ENCODE results near the gene FABP2.
"Not testable (repeated sequence)": the region's sequence is repeated elsewhere in the genome, so short reads cannot be mapped to it uniquely, and the experiment has no call there.

The FABP2 gene

DNA sequence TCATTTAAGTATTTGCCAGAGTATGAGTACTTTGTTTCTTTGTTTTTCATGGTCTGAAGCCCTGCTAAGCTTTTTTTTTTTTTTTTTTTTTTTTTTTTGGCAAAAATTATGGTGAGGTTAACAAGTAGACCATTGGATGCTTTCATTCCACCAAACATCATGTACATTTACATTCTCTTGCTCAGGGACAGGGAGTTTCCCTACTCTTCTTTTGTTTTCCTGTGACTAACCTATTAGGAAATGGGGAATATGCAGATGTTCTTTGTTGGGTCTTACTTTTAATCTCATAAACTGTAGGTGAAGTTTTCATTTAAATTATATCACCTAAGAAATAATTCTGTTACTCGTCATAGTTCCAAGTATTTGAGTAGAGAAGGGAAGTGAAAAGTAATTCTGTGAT is 26.2 kb upstream of the FABP2 start:
- not testable (repeated sequence) for H3K4me1 ChIP-seq (ENCODE audit: insufficient read depth, low read length); H3K4me3 ChIP-seq (ENCODE audit: low read length); H3K36me3 ChIP-seq (ENCODE audit: insufficient read depth, low read length); H3K9ac ChIP-seq (ENCODE audit: low read depth, low read length); H3K27ac ChIP-seq (ENCODE audit: low read depth, low read length); H3K9me3 ChIP-seq (ENCODE audit: insufficient read depth, low read depth, low read length); H3K27me3 ChIP-seq (ENCODE audit: insufficient read depth, low read length)
- WGBS = 86% methylated on average over 1 of the region's 1 CpG

DNA sequence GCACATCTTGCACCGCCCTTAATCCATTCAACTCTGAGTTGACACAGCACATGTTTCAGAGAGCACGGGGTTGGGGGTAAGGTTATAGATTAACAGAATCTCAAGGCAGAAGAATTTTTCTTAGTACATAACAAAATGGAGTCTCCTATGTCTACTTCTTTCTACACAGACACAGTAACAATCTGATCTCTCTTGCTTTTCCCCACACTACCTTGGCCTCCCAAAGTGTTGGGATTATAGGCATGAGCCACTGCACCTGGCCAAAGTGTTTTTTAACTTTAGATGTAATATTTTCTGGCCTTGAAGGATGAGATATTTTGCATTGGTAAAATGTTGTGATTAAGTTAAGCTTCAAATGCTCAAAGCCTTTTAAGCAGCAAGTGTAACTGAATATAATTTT is 21.4 kb upstream of the FABP2 start:
- H3K36me3 ChIP-seq (ENCODE audit: insufficient read depth, low read length) = not testable (repeated sequence)

DNA sequence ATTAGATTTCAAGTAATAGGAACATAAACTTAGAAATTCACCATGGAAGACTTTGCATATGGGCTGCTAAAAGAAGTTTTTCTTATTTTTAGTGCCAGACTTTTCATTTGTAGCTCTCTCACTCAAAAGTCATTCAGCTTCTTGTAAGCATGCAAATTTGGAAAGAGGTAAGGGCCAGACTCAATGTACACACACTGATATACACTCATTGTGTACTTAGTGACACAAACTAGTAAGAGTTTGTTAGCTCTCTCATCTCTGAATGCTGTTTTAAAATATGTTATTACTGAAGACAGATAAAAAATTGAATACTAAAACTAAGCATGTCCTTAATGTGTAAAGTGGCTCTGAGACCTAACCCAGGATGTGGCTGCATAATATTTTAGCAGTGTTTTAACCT is 18.0 kb upstream of the FABP2 start:
- not testable (repeated sequence) for H3K9ac ChIP-seq (ENCODE audit: low read depth, low read length); H3K4me1 ChIP-seq (ENCODE audit: insufficient read depth, low read length); H3K27me3 ChIP-seq (ENCODE audit: insufficient read depth, low read length); H3K4me3 ChIP-seq (ENCODE audit: low read length); H3K9me3 ChIP-seq (ENCODE audit: insufficient read depth, low read depth, low read length); H3K27ac ChIP-seq (ENCODE audit: low read depth, low read length); H3K36me3 ChIP-seq (ENCODE audit: insufficient read depth, low read length)

More for the DNA sequence above, 21.4 kb upstream of the FABP2 start:
- not testable (repeated sequence) for H3K4me1 ChIP-seq (ENCODE audit: insufficient read depth, low read length); H3K27ac ChIP-seq (ENCODE audit: low read depth, low read length); H3K9me3 ChIP-seq (ENCODE audit: insufficient read depth, low read depth, low read length); H3K4me3 ChIP-seq (ENCODE audit: low read length); H3K27me3 ChIP-seq (ENCODE audit: insufficient read depth, low read length); H3K9ac ChIP-seq (ENCODE audit: low read depth, low read length)
- WGBS = no CpG with 5 or more reads among the region's 2 CpGs

DNA sequence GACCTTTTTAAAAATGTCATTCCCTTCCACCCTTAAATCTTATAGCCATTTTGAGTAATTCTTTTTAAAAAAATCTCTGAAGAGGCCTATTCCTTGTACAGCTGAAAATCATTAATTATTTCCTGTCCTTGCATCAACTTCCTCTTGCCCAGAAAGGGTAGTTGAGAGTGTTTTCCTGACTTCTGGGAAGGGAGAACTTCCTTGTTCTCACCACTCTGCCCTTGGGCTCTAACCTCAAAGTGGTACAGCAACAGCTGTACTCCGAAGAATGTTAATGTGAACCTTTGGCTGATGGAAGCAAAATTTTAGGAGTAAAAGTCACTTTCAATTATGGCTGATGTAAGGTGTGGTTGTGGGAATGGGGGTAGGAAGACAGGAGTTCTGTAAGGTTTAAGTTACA is 15.1 kb upstream of the FABP2 start:
- H3K9me3 ChIP-seq (ENCODE audit: insufficient read depth, low read depth, low read length) = no peaks in the 10 kb centered on the region
- no peak overlapping the region for H3K4me3 ChIP-seq (ENCODE audit: low read length)
- no peaks in the 10 kb centered on the region for H3K4me1 ChIP-seq (ENCODE audit: insufficient read depth, low read length)
- no peak overlapping the region for H3K9ac ChIP-seq (ENCODE audit: low read depth, low read length)
- H3K36me3 ChIP-seq (ENCODE audit: insufficient read depth, low read length) = no peaks in the 10 kb centered on the region
- H3K27ac ChIP-seq (ENCODE audit: low read depth, low read length) = no peak overlapping the region
- WGBS = 97% methylated on average over 1 of the region's 1 CpG
- no peaks in the 10 kb centered on the region for H3K27me3 ChIP-seq (ENCODE audit: insufficient read depth, low read length)

DNA sequence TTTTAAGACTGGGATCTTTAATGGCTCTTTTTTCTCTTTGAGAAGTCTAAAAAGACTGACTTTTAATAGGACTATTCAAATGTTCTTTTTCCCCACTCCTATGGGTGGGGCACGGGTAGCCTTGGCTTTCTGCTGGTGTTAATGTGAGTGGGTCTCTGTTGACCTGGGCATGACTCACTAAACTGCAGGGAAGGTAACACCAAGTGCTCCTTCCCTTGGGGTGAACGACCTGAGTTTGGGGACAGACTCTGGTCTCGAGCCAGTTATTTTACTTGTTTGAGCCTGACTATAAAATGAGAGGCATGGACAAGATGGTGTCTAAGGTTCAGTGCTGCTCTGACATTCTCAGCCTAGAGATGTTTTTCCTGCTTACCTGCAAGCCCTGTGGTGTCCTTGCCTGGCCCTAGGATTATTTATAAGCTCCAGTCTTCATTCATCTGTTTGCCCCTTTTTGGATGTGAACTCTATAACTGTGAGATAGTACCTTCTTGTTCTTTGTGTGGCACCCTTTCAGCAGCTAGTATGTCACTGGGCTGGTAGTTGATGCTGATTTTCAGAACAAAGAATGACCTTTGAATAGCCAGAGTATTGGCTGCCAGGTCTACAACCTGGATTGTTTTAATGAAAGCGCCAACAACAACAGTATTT is 14.5 kb upstream of the FABP2 start:
- H3K36me3 ChIP-seq (ENCODE audit: insufficient read depth, low read length); H3K27me3 ChIP-seq (ENCODE audit: insufficient read depth, low read length); H3K4me1 ChIP-seq (ENCODE audit: insufficient read depth, low read length); H3K27ac ChIP-seq (ENCODE audit: low read depth, low read length); H3K9me3 ChIP-seq (ENCODE audit: insufficient read depth, low read depth, low read length); H3K4me3 ChIP-seq (ENCODE audit: low read length); H3K9ac ChIP-seq (ENCODE audit: low read depth, low read length): not testable (repeated sequence)
- 90% methylated on average over 3 of the region's 4 CpGs for WGBS

DNA sequence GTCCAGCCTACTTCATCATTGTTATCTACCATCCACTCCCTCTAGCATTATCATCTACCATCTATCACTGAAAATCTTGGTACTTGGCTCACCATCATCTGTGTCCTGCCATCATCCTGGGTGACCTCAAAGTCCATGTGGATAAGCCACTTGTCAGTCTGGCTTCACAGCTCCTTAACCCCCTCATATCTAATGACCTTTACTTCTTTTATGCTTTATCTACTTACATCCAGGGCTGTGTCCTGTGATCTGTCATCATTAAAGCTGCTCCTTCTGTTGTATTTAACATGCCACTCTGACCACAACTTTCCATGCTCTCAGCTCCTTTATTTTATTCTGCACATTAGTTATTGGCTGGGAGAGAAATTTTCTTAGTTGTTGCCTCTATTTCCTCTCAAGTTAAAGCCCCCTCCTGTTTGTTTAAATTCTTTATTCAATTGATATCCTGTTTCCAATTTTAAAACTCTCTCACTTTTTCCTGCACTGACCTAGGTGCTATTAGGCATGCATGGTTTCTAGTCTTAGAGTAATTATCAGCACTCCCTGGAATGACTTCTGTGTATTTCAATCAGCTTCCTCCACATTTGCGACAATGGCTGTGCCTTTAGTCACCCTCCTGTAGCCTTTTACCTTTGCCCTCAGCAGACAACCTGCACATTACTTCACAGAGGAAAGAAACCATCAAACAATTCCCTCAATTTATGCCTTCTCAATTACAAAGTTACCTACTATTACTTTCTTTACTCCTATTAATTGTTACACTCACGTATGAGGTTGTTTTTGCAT is 8.1 kb upstream of the FABP2 start:
- no peaks in the 10 kb centered on the region for H3K9me3 ChIP-seq (ENCODE audit: insufficient read depth, low read depth, low read length)
- no peak overlapping the region for H3K9ac ChIP-seq (ENCODE audit: low read depth, low read length)
- no peaks in the 10 kb centered on the region for H3K4me1 ChIP-seq (ENCODE audit: insufficient read depth, low read length)
- H3K4me3 ChIP-seq (ENCODE audit: low read length) = no peak overlapping the region
- no peaks in the 10 kb centered on the region for H3K27me3 ChIP-seq (ENCODE audit: insufficient read depth, low read length)
- 86% methylated on average over 2 of the region's 2 CpGs for WGBS
- H3K27ac ChIP-seq (ENCODE audit: low read depth, low read length) = no peak overlapping the region
- no peaks in the 10 kb centered on the region for H3K36me3 ChIP-seq (ENCODE audit: insufficient read depth, low read length)

DNA sequence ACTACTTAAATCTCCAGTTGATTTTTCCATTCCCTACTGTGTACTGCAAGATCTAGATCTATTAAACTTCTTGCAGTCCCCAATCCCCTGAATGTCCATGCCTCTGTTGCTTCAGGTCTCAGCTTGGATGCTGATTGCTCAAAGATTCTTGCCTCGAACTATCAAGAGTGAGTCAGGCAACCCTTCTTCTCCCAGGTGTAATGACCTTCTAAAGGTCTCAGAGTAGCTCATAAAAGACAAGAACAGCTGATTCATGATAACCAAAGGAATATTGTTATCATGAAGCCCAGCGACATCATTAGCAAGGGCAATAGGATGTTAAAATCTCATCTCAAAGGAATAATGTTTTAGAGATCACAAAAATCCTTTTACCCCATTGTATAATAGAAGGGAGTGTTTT is 6.8 kb upstream of the FABP2 start:
- H3K27ac ChIP-seq (ENCODE audit: low read depth, low read length) = no peak overlapping the region
- 87% methylated on average over 1 of the region's 2 CpGs for WGBS
- no peaks in the 10 kb centered on the region for H3K9me3 ChIP-seq (ENCODE audit: insufficient read depth, low read depth, low read length)
- no peak overlapping the region for H3K4me3 ChIP-seq (ENCODE audit: low read length)
- H3K27me3 ChIP-seq (ENCODE audit: insufficient read depth, low read length) = no peaks in the 10 kb centered on the region
- no peaks in the 10 kb centered on the region for H3K36me3 ChIP-seq (ENCODE audit: insufficient read depth, low read length)
- no peak overlapping the region for H3K9ac ChIP-seq (ENCODE audit: low read depth, low read length)
- no peaks in the 10 kb centered on the region for H3K4me1 ChIP-seq (ENCODE audit: insufficient read depth, low read length)

DNA sequence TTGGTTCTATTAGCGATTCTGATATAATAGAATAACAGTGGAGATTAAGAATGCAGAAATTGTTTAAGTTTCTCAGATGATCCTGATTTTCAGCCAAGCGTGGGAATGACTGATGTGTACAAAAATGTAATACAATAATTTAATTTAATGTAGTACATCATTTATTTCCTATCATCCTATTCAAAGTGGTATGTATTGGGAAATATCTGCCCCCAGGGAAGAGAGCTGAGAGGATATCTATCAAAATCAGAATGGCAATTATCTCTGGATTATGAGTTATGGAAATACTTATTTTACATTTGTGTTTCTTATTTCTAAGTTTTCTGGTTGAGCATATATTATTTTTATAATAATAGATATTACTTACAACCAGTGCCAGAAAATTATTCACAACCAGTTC is 3.9 kb downstream of the FABP2 start:
- Histone ChIP-seq H3K4me1 (ENCODE audit: insufficient read depth, low read length) (0 out of 2 replicates have a peak, but pooled peaks cover 4% of the 10 kb centered on the region), H3K27ac (ENCODE audit: low read depth, low read length) (no peak overlapping the region), H3K4me3 (ENCODE audit: low read length) (no peak overlapping the region), H3K36me3 (ENCODE audit: insufficient read depth, low read length) (no peaks in the 10 kb centered on the region), H3K27me3 (ENCODE audit: insufficient read depth, low read length) (no peaks in the 10 kb centered on the region), H3K9me3 (ENCODE audit: insufficient read depth, low read depth, low read length) (no peaks in the 10 kb centered on the region), H3K9ac (ENCODE audit: low read depth, low read length) (no peak overlapping the region)
- WGBS = 95% methylated on average over 1 of the region's 2 CpGs

DNA sequence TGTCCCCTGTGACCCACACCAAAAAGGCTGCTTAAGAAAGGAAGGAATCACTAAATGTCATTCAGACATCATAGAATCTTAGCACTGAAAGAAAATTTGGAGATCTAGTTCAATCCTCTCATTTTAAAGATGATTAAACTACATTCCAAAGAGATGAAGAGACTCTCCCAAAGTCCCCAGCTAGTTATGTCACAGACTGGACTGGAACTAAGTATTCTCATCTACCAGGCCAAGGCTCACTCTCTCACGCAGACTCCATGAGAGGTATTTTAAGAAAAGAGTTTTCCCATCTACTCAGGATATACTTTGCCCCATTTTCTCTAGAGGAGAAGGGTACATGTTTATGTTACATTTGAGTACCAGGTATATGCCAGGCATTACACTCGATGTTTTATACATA is 6.9 kb downstream of the FABP2 start:
- no peak overlapping the region for H3K4me3 ChIP-seq (ENCODE audit: low read length)
- 0 out of 2 replicates have a peak, but pooled peaks cover 4% of the 10 kb centered on the region for H3K4me1 ChIP-seq (ENCODE audit: insufficient read depth, low read length)
- no peaks in the 10 kb centered on the region for H3K36me3 ChIP-seq (ENCODE audit: insufficient read depth, low read length)
- no peak overlapping the region for H3K9ac ChIP-seq (ENCODE audit: low read depth, low read length)
- no peaks in the 10 kb centered on the region for H3K9me3 ChIP-seq (ENCODE audit: insufficient read depth, low read depth, low read length)
- no peak overlapping the region for H3K27ac ChIP-seq (ENCODE audit: low read depth, low read length)
- 80% methylated on average over 1 of the region's 2 CpGs for WGBS
- no peaks in the 10 kb centered on the region for H3K27me3 ChIP-seq (ENCODE audit: insufficient read depth, low read length)

DNA sequence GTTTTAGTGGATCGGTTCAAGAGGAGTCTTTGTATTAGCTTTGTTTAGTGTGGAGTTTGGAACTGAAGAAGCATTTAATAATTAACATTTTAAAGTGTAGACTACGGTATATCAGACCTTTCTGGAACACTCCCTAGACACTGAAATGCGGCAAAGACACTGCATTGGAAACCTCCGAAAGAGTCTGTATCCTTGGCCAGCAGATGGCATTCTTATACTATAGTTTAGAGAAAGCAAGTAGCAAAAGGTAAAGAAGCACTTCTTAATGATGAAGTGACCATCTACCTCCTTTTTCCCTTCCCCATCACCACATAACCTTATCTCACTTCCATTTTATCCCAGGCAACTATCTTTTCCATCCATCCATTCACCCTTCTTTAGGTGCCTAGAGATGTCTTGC is 7.6 kb downstream of the FABP2 start:
- WGBS = 30% methylated on average over 4 of the region's 4 CpGs
- no peak overlapping the region for H3K9ac ChIP-seq (ENCODE audit: low read depth, low read length)
- H3K4me3 ChIP-seq (ENCODE audit: low read length) = no peak overlapping the region
- H3K4me1 ChIP-seq (ENCODE audit: insufficient read depth, low read length) = 0 out of 2 replicates have a peak, but pooled peaks cover 4% of the 10 kb centered on the region
- H3K9me3 ChIP-seq (ENCODE audit: insufficient read depth, low read depth, low read length) = no peaks in the 10 kb centered on the region
- no peaks in the 10 kb centered on the region for H3K27me3 ChIP-seq (ENCODE audit: insufficient read depth, low read length)
- H3K27ac ChIP-seq (ENCODE audit: low read depth, low read length) = no peak overlapping the region
- H3K36me3 ChIP-seq (ENCODE audit: insufficient read depth, low read length) = no peaks in the 10 kb centered on the region

DNA sequence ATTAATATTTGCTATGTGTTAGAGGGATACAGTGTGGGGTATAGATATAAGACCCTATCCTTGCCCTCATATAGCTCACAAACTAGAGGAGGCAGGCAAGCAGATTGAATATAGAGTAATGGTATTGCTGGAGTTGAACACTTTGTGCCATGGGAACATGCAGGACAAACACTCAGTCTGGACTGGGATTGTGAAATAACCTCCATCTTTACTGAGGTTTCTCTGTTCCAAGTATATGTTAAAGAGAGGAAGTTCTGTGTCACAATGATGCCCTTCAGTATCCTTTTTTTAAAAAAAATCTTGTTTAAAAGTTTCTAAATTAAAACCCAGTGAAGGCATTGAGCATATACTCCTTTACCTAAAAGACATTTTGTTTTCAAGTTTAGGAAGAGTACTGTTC is 8.7 kb downstream of the FABP2 start:
- no peaks in the 10 kb centered on the region for H3K27me3 ChIP-seq (ENCODE audit: insufficient read depth, low read length)
- no peaks in the 10 kb centered on the region for H3K9me3 ChIP-seq (ENCODE audit: insufficient read depth, low read depth, low read length)
- no peak overlapping the region for H3K4me3 ChIP-seq (ENCODE audit: low read length)

More for the DNA sequence above, 8.7 kb downstream of the FABP2 start:
- Histone ChIP-seq H3K27ac (ENCODE audit: low read depth, low read length) (no peak overlapping the region), H3K9ac (ENCODE audit: low read depth, low read length) (no peak overlapping the region), H3K36me3 (ENCODE audit: insufficient read depth, low read length) (no peaks in the 10 kb centered on the region), H3K4me1 (ENCODE audit: insufficient read depth, low read length) (0 out of 2 replicates have a peak, but pooled peaks cover 4% of the 10 kb centered on the region)

All from HUES64 (cell line).